K562 (cell line): Measurements from ENCODE around the gene NRP2.

Experiments
- EGR1 ChIP-seq: fragments of 450-650 bp; conservative IDR thresholded peaks from 2 replicates; pipeline ENCODE4 v1.6.1; 2017; ENCODE audit warnings: mild to moderate bottlenecking
- HES1 ChIP-seq: fragments of 450-650 bp; IDR thresholded peaks from 2 replicates; pipeline ENCODE4 v1.6.1; 2016; ENCODE audit warnings: low read depth, mild to moderate bottlenecking, moderate library complexity
- HNRNPUL1 ChIP-seq: fragments of 200-400 bp; formaldehyde crosslinking; IDR thresholded peaks from 2 replicates; pipeline ENCODE4 v1.6.1; 2017; ENCODE audit warnings: low read length
- IRF1 ChIP-seq: sonication (generic); formaldehyde crosslinking; IDR thresholded peaks from 2 replicates; pipeline ENCODE4 v1.8.0; 2022; ENCODE audit warnings: missing genetic modification reagents, mild to moderate bottlenecking, borderline replicate concordance
- JUND ChIP-seq, 2 experiments: IDR thresholded peaks; 2 replicates in 1 of 2; 3 replicates in 1 of 2; pipeline ENCODE4 v1.6.1; 2011; ENCODE audit warnings: borderline replicate concordance in 2 of 2, low read depth in 2 of 2, low read length in 2 of 2, improper control_type of control experiment in 1 of 2, missing biosample characterization in 1 of 2, missing genetic modification characterization in 1 of 2, missing genetic modification reagents in 1 of 2
- POLR2A ChIP-seq: fragments of 450-650 bp; conservative IDR thresholded peaks from 2 replicates; pipeline ENCODE4 v1.6.1; 2016
- POLR2B ChIP-seq: fragments of 450-650 bp; IDR thresholded peaks from 2 replicates; pipeline ENCODE4 v1.6.1; 2018; ENCODE audit warnings: low read depth; ENCODE audit not compliant: partially characterized antibody
- SIN3A ChIP-seq, 2 experiments: fragments of 150-350 bp in 1 of 2; IDR thresholded peaks; 2 replicates each; pipeline ENCODE4 v1.6.1; 2011 to 2016; ENCODE audit warnings: borderline replicate concordance in 2 of 2, low read depth in 2 of 2, low read length in 2 of 2, mild to moderate bottlenecking in 2 of 2, moderate library complexity in 2 of 2; ENCODE audit not compliant: control insufficient read depth in 1 of 2

DNA sequence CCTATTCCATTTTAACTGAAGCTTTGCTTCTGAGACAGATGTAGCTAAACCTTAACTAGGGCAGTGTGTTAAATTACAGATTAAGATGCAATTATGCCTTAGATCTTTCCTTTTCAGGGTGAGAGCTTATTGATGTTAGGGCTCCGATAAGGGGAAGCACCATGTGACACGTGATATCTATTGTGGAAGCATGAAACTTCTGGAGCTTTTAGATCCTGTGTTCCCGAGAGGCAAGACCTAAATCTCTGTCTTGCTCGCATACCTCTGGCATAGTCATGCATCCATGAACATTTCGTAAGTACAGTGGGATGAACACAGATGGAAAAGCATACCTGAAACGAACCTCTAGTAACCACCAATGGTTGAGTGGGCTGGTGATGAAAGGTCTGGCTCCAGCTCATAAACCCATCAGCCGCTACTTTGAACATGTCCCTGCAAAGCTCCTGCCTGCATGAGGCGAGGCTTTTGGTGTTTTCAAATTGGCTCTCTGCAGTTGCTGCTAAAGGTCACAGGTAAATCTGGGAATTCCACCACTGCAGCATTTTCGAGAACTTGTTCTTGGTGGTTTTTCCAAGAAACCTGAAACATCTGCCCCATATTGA lies 3.7 kb upstream of the NRP2 start:
- TF ChIP-seq HNRNPUL1: no peak
- TF ChIP-seq POLR2B: no peak
- no peak for TF ChIP-seq SIN3A (IDR thresholded peaks at IDR 0.05; ENCODE audit: borderline replicate concordance in 2 of 2, control insufficient read depth in 1 of 2, low read depth in 2 of 2, low read length in 2 of 2)
- TF ChIP-seq JUND (IDR thresholded peaks at IDR 0.05; ENCODE audit: borderline replicate concordance, low read depth, low read length): no peak
- TF ChIP-seq JUND (tag; IDR thresholded peaks at IDR 0.05; ENCODE audit: borderline replicate concordance, low read depth, low read length): no peak
- no peak for TF ChIP-seq POLR2A
- no peak for TF ChIP-seq EGR1
- TF ChIP-seq IRF1: no peak
- no peak for TF ChIP-seq HES1
